ENCODE measurements around the gene G0S2.
A peak's percentile ranks its signal among the peaks of the same experiment; 100 is the strongest.

The G0S2 gene

DNA sequence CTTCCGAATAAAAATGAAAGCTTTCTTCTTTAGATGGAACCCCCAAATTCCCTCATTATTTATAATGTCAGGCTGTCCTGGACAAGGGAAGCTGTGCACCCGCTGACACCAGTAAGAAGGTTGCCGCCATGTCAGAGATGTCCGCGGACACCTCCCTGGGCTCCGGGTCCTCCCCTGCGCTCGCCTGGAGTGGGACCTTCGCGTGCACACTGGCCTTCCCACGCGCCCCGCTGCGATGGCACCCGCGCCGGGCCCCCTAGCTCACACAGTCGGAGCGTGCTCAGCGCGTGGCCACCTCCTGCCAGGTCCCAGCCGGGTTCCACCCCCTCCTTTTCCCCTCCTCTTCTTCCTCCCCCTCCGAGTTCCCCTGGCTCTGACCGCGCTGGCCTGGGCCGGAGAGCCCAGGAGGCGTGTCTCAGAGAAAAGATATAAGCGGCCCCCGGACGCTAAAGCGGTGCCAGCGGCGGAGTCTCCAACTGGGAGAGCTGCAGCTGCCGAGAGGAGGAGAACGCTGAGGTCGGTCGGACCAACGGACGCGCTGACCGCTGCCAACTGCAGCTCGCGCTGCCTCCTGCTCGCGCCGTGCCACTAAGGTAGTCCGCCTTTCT is at the start of gene G0S2:
Gene G0S2 (plus strand): TSS at position 456 of the 608 bp plus-strand sequence. CDS start 273 bp downstream, outside the sequence.
- H3K27ac Mint-ChIP-seq: peak within 1 kb of the TSS; percentile 32
- peaks cover 50% of the 10 kb centered on the region for H3K4me1 Mint-ChIP-seq
- peaks cover 4% of the 10 kb centered on the region for H3K9me3 Mint-ChIP-seq
- peaks cover 5% of the 10 kb centered on the region for H3K36me3 Mint-ChIP-seq
- ATAC-seq (peak; percentile 57), DNase-seq (ENCODE audit: low spot score in 2 of 2) (peak; percentile 7 to 55)
- peak within 1 kb of the TSS; percentile 70 for H3K4me3 Mint-ChIP-seq

GRCh38 chr1:209625791-209626285 is 49.4 kb upstream of the G0S2 start:
- H3K27ac Mint-ChIP-seq: no peak overlapping the region
- H3K36me3 Mint-ChIP-seq: peaks cover 4% of the 10 kb centered on the region
- H3K4me1 Mint-ChIP-seq: peaks cover 13% of the 10 kb centered on the region
- ATAC-seq: no peak
- DNase-seq (ENCODE audit: low spot score in 2 of 2): no peak
- H3K4me3 Mint-ChIP-seq: no peak overlapping the region
- H3K9me3 Mint-ChIP-seq: no peaks in the 10 kb centered on the region

- Mint-ChIP-seq H3K36me3 (peaks cover 8% of the 10 kb centered on the region), H3K4me3 (no peak overlapping the region), H3K9me3 (no peaks in the 10 kb centered on the region), H3K27ac (no peak overlapping the region), H3K4me1 (peaks cover 13% of the 10 kb centered on the region)
- ATAC-seq: no peak
- DNase-seq (ENCODE audit: low spot score in 2 of 2): no peak
Measured at GRCh38 chr1:209626346-209627026, 48.7 kb upstream of the G0S2 start.

- Mint-ChIP-seq H3K4me3 (no peak overlapping the region), H3K27ac (peak overlapping the region; percentile 48), H3K9me3 (no peaks in the 10 kb centered on the region), H3K4me1 (peaks cover 13% of the 10 kb centered on the region), H3K36me3 (peaks cover 4% of the 10 kb centered on the region)
- no peak for ATAC-seq
- DNase-seq (ENCODE audit: low spot score in 2 of 2): no peak
Measured at GRCh38 chr1:209627027-209627731, 48.0 kb upstream of the G0S2 start.

DNA sequence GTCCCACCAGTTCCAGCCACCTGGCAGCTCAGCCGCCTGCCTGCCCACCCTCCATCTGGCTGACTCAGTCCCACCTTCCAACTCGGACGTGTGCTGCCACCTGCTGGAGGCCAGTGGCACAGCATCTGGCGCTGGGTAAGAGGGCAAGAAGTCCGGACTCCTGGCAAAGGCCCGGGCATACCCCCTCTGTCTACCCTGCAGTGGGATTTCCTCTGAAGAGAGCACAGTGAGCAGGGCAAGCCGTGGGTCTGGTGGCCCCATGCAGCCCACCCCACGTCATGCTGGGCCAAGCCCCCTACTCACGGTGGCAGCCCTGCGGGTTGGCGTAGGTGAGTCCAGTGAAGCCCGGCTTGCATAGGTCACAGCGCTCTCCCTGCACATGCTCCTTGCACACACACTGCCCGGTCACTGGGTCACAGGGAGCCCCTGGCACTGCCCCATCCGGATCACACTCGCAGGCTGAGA is 47.4 kb upstream of the G0S2 start:
- Mint-ChIP-seq H3K36me3 (peaks cover 4% of the 10 kb centered on the region), H3K4me3 (no peak overlapping the region), H3K27ac (peak overlapping the region; percentile 48), H3K4me1 (peaks cover 13% of the 10 kb centered on the region), H3K9me3 (no peaks in the 10 kb centered on the region)
- ATAC-seq (peak; percentile 77), DNase-seq (ENCODE audit: low spot score in 2 of 2) (peak; percentile 85 to 95)

DNA sequence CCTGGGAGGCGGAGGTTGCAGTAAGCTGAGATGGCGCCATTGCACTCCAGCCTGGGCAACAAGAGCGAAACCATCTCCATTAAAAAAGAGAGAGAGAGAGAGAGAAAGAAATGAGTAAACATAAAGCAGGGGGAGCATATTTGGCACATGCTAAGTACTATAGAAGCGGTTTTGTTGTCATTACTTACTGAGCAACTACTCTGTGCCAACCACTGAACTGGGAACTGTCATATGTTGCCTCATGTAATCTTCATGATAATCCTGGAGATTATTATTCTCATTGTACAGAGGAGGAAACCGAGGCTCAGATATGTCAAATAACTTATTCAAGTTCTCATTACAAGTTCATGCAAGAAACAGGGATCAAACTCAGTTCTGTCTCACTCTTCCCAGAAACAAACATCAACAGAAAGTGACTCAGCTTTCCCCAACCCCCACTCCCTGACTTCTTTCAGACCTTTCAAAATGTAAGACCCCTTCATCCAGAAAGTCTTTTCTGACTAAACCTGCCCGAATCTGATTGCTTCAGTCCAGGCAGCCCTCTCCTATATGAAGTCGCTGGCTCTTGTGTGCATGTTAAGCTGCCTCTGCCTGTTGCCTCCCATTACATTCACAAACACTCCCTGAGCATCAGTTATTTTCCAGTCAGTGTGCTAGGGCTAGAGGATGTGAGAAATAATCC is 46.5 kb upstream of the G0S2 start:
- Mint-ChIP-seq H3K9me3 (no peaks in the 10 kb centered on the region), H3K4me3 (no peak overlapping the region), H3K27ac (peak overlapping the region; percentile 32), H3K36me3 (peaks cover 4% of the 10 kb centered on the region), H3K4me1 (peaks cover 13% of the 10 kb centered on the region)
- DNase-seq (ENCODE audit: low spot score in 2 of 2): peak in 1 of 2 donors; percentile 66
- ATAC-seq: peak; percentile 59

DNA sequence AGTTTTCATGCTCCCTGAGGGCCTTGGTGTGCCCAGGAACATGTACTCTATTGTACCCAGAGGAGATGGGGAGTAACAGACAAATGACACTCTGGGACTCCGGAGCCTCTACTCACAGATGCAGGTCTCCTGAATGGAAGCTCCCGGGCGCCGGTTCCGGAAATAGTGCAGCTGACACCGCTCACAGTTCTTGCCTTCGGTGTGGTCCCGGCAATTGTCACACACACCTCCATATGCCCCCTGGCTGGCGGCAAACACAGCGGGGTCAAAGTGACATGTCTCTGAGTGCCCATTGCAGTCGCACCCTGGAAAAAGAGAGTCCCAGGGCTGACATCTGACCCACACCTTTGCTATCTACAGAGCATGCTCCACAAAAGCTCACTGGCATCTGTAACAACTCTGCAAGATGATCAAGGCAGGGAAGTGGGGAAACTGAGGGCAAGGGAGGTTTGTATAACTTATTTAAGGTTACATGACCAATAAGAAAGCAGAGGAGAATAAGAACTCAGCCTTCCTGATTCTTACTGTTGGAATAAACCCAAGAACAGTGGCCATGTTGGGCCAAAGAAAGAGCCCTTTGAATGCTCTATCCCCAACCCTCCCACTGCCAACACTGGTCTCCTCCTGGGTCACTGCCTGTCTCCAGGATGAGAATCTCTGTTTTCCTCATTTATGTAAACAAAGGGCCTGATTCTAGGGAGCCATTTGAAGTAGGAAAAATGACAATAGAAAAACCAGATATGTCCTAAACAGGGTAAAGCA is 45.4 kb upstream of the G0S2 start:
- Mint-ChIP-seq H3K4me3 (no peak overlapping the region), H3K4me1 (peaks cover 13% of the 10 kb centered on the region), H3K36me3 (peaks cover 4% of the 10 kb centered on the region), H3K27ac (no peak overlapping the region), H3K9me3 (no peaks in the 10 kb centered on the region)
- ATAC-seq: no peak
- DNase-seq (ENCODE audit: low spot score in 2 of 2): no peak

DNA sequence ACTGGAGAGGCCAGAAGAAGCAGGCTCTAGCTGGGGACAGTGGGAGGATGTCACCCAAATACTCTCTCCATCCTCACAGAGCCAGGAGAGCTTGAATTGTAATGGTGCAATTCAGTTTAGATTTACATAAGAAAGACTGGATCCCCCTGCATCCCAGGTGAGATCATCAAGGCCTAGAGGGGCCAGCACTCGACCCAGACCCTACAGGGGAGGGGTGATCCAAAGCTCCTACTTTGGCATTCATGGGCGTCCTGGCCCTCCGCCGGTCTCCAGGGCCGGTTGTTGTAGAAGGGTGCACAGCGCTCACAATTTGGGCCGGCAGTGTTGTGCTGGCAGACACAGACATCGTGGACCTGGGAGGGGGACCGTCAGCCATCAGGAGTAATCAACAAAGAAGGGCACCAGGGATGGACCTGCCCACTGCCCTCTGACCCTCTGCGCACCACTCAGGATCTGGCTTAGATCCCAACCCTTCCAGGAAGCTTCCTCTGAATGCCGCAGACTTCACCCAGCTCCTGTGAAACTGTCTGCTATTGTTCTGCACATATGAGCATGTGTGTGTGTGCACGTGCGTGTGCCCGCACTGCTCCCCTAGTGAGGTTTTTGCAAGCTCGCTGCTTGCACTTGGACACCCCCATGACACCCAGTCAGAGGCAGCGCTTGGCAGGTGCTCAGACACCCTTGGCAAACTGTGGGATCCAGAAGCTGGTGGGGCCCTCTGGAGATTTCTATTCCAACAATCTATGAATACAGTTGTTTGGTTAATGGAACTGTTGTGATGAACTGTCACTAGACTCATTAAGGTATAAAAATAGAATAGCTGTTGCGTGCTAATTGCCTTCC is 44.6 kb upstream of the G0S2 start:
- no peaks in the 10 kb centered on the region for H3K9me3 Mint-ChIP-seq
- no peak overlapping the region for H3K4me3 Mint-ChIP-seq
- ATAC-seq: no peak
- DNase-seq (ENCODE audit: low spot score in 2 of 2): no peak
- peaks cover 4% of the 10 kb centered on the region for H3K36me3 Mint-ChIP-seq
- no peak overlapping the region for H3K27ac Mint-ChIP-seq
- H3K4me1 Mint-ChIP-seq: peaks cover 13% of the 10 kb centered on the region

- DNase-seq (ENCODE audit: low spot score in 2 of 2): no peak
- peaks cover 5% of the 10 kb centered on the region for H3K4me1 Mint-ChIP-seq
- ATAC-seq: no peak
- H3K27ac Mint-ChIP-seq: no peak overlapping the region
- peaks cover 4% of the 10 kb centered on the region for H3K36me3 Mint-ChIP-seq
- no peaks in the 10 kb centered on the region for H3K9me3 Mint-ChIP-seq
- H3K4me3 Mint-ChIP-seq: no peak overlapping the region
Measured at GRCh38 chr1:209633335-209633997, 41.7 kb upstream of the G0S2 start.

DNA sequence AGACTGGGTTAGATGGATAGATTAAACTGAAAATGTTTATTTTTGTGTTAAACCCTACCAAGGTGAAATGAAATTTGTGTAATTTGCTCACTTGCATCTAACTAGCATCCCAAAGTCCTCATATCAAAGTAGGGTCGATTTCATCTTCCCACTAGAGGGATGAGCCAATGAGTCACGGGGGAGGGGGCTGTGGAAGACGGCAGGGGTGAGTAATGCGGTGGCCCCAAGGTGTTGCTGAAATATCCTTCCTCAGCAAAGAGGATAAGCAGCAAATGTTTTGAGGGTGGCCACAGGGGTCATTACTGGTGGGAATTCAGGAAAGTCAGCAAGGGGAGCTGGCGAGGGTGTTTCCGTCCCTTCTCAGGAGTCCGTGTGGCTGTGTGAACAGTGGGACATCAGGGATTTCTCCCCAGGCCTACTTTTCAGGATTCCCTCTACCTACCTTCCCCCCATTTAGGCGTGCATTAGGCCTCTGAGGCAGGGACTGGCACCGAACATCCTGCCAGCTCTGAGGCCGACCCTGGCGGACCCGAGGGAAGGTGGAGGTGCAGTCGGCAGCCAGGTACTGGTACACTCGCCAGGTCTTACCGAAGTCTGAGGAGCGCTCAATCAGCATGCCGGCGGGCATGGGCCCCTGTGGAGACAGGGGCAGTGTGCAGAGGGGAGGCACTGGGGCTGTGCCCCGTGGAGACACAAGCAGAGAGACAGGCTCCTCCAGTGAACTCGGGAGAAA is 41.0 kb upstream of the G0S2 start:
- H3K36me3 Mint-ChIP-seq: peaks cover 4% of the 10 kb centered on the region
- H3K27ac Mint-ChIP-seq: peak overlapping the region; percentile 78
- ATAC-seq: peak; percentile 19

DNA sequence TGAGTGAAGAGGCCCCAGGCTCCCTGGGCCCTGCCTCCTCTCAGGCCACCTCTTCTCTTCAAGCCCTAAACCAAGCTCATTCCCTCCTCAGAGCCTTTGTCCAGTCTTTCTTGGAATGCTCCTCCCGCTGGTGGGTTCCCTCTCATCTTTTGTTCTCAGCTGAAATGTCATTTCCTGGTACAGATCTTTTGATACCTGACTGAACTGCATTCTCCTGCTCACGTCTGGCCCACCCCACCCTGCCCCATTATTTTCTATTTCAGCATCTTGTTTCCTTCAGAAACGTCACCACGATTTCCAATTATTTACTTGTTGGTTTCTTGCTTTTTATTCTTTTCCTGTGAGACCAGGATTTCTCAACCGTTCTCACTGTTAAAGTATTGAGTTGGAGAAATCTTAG is 39.4 kb upstream of the G0S2 start:
- ATAC-seq (no peak), DNase-seq (ENCODE audit: low spot score in 2 of 2) (no peak)
- Mint-ChIP-seq H3K27ac (peak overlapping the region; percentile 4), H3K9me3 (no peaks in the 10 kb centered on the region), H3K36me3 (peaks cover 4% of the 10 kb centered on the region), H3K4me3 (no peak overlapping the region), H3K4me1 (no peaks in the 10 kb centered on the region)

More for the DNA sequence above, 41.0 kb upstream of the G0S2 start:
- H3K4me1 Mint-ChIP-seq: no peaks in the 10 kb centered on the region
- H3K9me3 Mint-ChIP-seq: no peaks in the 10 kb centered on the region
- no peak overlapping the region for H3K4me3 Mint-ChIP-seq
- no peak for DNase-seq (ENCODE audit: low spot score in 2 of 2)

DNA sequence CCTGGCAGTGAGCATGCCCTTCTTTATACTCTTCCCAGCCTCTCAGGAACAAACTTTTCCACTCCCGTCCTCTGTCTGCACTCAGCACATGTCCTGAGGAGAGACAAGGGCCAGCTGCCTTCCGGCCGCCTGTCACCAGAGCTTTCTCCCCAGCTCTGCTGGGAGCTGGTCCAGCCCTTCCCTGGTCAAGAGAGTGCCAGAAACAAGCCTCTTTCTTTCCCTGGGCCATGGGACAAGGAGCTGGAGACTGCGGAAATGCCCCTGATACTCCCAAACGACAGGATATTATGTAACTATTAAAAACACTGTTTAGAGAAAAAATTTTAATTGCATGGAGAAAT is 33.4 kb upstream of the G0S2 start:
- Mint-ChIP-seq H3K4me3 (no peak overlapping the region), H3K36me3 (no peaks in the 10 kb centered on the region), H3K4me1 (no peaks in the 10 kb centered on the region), H3K27ac (no peak overlapping the region), H3K9me3 (no peaks in the 10 kb centered on the region)
- DNase-seq (ENCODE audit: low spot score in 2 of 2): no peak
- no peak for ATAC-seq

DNA sequence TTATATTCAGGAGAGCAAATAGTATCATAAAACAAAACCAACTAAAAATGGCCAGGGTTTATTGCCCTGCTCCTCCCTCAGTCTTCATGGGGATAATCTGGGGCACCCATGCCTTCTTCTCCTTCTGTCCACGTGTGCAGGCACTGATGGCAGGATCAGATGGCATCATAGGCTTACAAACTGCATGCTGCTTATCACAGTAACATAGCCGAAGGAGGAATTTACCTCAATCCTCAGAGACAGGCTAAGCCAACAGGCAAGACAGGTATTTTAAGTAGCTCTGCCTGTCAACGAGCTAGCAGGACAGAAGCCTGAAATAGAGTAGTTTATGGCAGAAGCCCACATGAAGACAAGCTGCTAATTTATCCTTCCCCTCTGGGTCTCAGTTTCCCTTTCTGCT is 32.4 kb upstream of the G0S2 start:
- DNase-seq (ENCODE audit: low spot score in 2 of 2): no peak
- ATAC-seq: no peak
- Mint-ChIP-seq H3K27ac (no peak overlapping the region), H3K9me3 (no peaks in the 10 kb centered on the region), H3K36me3 (no peaks in the 10 kb centered on the region), H3K4me1 (no peaks in the 10 kb centered on the region), H3K4me3 (no peak overlapping the region)
